ENCODE results near the gene RORC.

DNA sequence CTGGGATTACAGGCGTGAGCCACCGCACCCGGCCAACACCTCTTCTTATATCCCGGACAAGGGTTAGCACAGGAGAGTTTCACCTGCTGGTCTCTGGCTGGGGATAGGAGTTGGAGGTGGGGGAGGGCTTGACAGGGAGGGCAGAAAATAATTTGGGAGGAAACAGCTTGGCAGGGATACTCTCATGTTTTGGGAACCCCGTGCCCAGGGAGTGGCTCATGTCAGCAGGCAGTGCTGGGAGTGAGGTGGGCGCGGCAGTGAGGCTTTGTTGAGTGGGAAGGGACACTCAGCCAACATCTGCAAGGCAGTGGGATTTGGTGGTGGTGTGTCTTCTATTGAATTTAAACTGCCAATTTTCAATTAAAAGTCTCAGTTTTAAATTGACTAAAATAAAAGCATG lies 23.1 kb upstream of the RORC start:
- no peak for TF ChIP-seq POLR2A (IDR thresholded peaks at IDR 0.05)
- TF ChIP-seq, protein P1, sequence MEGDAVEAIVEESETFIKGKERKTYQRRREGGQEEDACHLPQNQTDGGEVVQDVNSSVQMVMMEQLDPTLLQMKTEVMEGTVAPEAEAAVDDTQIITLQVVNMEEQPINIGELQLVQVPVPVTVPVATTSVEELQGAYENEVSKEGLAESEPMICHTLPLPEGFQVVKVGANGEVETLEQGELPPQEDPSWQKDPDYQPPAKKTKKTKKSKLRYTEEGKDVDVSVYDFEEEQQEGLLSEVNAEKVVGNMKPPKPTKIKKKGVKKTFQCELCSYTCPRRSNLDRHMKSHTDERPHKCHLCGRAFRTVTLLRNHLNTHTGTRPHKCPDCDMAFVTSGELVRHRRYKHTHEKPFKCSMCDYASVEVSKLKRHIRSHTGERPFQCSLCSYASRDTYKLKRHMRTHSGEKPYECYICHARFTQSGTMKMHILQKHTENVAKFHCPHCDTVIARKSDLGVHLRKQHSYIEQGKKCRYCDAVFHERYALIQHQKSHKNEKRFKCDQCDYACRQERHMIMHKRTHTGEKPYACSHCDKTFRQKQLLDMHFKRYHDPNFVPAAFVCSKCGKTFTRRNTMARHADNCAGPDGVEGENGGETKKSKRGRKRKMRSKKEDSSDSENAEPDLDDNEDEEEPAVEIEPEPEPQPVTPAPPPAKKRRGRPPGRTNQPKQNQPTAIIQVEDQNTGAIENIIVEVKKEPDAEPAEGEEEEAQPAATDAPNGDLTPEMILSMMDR (IDR thresholded peaks at IDR 0.05): no peak
